WERI-Rb-1 (cell line): ENCODE results near the gene MELK.
A peak's percentile ranks its signal among the peaks of the same experiment; 100 is the strongest.

Source experiments
- DNase-seq: peaks from one replicate; pipeline ENCODE4 v3.0.0-alpha.2; 2020
- H3K27ac ChIP-seq: fragments of 250-450 bp; sonication (Bioruptor Pico); 2 replicates; pipeline ENCODE4 v1.5.1; 2020; ENCODE audit warnings: mild to moderate bottlenecking, moderate library complexity
- H3K27me3 ChIP-seq: fragments of 250-450 bp; sonication (Bioruptor Pico); 2 replicates; pipeline ENCODE4 v1.5.1; 2021; ENCODE audit warnings: mild to moderate bottlenecking, low read depth, moderate library complexity; ENCODE audit not compliant: insufficient read depth, severe bottlenecking
- H3K36me3 ChIP-seq: fragments of 250-450 bp; sonication (Bioruptor Pico); 2 replicates; pipeline ENCODE4 v1.5.1; 2020; ENCODE audit warnings: mild to moderate bottlenecking, moderate library complexity
- H3K4me3 ChIP-seq: 2 replicates; pipeline ENCODE4 v1.5.1; 2011; ENCODE audit warnings: low read depth, mild to moderate bottlenecking, control low read depth, low read length
- H3K9me3 ChIP-seq: fragments of 250-450 bp; sonication (Bioruptor Pico); 2 replicates; pipeline ENCODE4 v1.5.1; 2021; ENCODE audit warnings: mild to moderate bottlenecking, moderate library complexity; ENCODE audit not compliant: severe bottlenecking
- CTCF ChIP-seq: IDR thresholded peaks from 2 replicates; pipeline ENCODE4 v1.5.1; 2011; ENCODE audit warnings: low read depth, mild to moderate bottlenecking, control low read depth, inconsistent platforms, low read length

MELK gene

GRCh38 chr9:36609306-36609705 is 36.6 kb downstream of the MELK start:
- H3K27me3 ChIP-seq = no peaks in the 10 kb centered on the region
- no peak for DNase-seq
- H3K4me3 ChIP-seq = no peak overlapping the region
- peaks cover 52% of the 10 kb centered on the region for H3K36me3 ChIP-seq
- TF ChIP-seq CTCF = no peak
- no peaks in the 10 kb centered on the region for H3K9me3 ChIP-seq
- no peak overlapping the region for H3K27ac ChIP-seq

- Histone ChIP-seq H3K4me3 (no peak overlapping the region), H3K27me3 (no peaks in the 10 kb centered on the region), H3K9me3 (no peaks in the 10 kb centered on the region), H3K36me3 (peaks cover 7% of the 10 kb centered on the region), H3K27ac (no peak overlapping the region)
- TF ChIP-seq CTCF = no peak
- no peak for DNase-seq
These were observed 49.4 kb downstream of the MELK start for GRCh38 chr9:36622121-36622520.

GRCh38 chr9:36623280-36623679 is 50.6 kb downstream of the MELK start:
- Histone ChIP-seq H3K4me3 (no peak overlapping the region), H3K9me3 (no peaks in the 10 kb centered on the region), H3K36me3 (peaks cover 2% of the 10 kb centered on the region; the same call in 1 of the 2 replicates), H3K27me3 (no peaks in the 10 kb centered on the region), H3K27ac (no peak overlapping the region)
- TF ChIP-seq CTCF = no peak
- no peak for DNase-seq

GRCh38 chr9:36625006-36625615 is 52.4 kb downstream of the MELK start:
- DNase-seq = no peak
- H3K9me3 ChIP-seq = no peaks in the 10 kb centered on the region
- H3K4me3 ChIP-seq = no peak overlapping the region
- peaks cover 2% of the 10 kb centered on the region; the same call in 1 of the 2 replicates for H3K36me3 ChIP-seq
- no peaks in the 10 kb centered on the region for H3K27me3 ChIP-seq
- H3K27ac ChIP-seq = no peak overlapping the region
- TF ChIP-seq CTCF = no peak

- TF ChIP-seq CTCF = peak; percentile 24; the same call in 1 of the 2 replicates
- H3K27me3 ChIP-seq = no peaks in the 10 kb centered on the region
- H3K4me3 ChIP-seq = no peak overlapping the region
- DNase-seq = no peak
- H3K9me3 ChIP-seq = no peaks in the 10 kb centered on the region
- peaks cover 50% of the 10 kb centered on the region for H3K36me3 ChIP-seq
- H3K27ac ChIP-seq = no peak overlapping the region
These were observed 60.2 kb downstream of the MELK start for GRCh38 chr9:36632892-36633291.

GRCh38 chr9:36637491-36638270 is 65.0 kb downstream of the MELK start:
- Histone ChIP-seq H3K27me3 (no peaks in the 10 kb centered on the region), H3K27ac (no peak overlapping the region), H3K9me3 (no peaks in the 10 kb centered on the region), H3K36me3 (peaks cover 55% of the 10 kb centered on the region), H3K4me3 (no peak overlapping the region)
- DNase-seq = peak; percentile 34
- TF ChIP-seq CTCF = peak; percentile 48
